ENCODE data around the gene PDZD2. TPM values are rescaled to one million over a fixed set of nuclear protein-coding genes. Genes with fewer than 3 reads are reported as not detected.
"Not testable (repeated sequence)": the region's sequence is repeated elsewhere in the genome, so short reads cannot be mapped to it uniquely, and the experiment has no call there.

PDZD2 gene
- polyA plus RNA-seq, 6 donors from 2014 or later, result 0.05 to 0.24 (median 0.06) TPM; not detected in 1

DNA sequence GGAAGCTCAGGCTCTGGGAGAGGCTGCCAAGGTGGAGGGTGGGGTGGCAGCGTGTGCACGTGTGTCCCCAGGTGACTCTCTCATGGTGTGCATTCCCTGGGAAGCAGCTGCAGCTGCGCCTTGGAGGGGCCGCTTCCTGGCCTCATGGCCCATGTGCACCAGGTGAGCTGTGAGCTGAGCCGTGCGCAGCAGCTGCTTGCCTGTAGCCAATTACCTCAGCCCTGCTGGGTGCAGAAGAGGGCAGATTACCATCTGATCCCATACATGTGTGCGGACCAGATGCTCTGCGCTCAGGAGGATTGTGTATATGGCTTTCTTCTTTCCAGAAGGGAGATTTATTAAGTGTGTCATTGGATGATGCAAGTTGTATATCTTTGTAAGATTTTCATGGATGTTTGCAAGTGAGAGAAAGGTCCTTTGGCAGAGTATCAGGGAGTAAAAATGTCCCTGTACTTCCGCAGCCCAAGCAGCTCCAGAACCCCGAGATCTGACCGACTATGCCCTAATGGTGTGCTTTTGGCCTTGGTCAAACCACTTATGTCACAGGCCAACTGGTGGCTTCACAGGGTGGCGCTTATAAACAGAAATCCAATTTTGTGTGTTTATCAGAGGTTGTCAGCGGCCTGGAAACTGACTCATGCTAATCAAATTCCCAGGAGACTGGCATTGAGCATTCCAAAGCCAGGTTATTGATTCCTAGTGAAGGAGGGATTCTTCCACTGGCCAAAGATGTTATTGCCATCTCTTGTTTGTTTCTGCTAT, 305.9 kb downstream of the PDZD2 start:
- no peaks in the 10 kb centered on the region for H3K27me3 Mint-ChIP-seq
- ATAC-seq (ENCODE audit: low read depth in 2 of 2), result no peak
- no peak overlapping the region for H3K27ac Mint-ChIP-seq
- peaks cover 0 to 2% (median 0%) of the 10 kb centered on the region in 7 donors for H3K9me3 Mint-ChIP-seq
- no peaks in the 10 kb centered on the region for H3K4me1 Mint-ChIP-seq
- no peak for DNase-seq
- H3K4me3 Mint-ChIP-seq, result peak overlapping the region in 1 of 8 donors; percentile 29
- no peaks in the 10 kb centered on the region for H3K36me3 Mint-ChIP-seq

DNA sequence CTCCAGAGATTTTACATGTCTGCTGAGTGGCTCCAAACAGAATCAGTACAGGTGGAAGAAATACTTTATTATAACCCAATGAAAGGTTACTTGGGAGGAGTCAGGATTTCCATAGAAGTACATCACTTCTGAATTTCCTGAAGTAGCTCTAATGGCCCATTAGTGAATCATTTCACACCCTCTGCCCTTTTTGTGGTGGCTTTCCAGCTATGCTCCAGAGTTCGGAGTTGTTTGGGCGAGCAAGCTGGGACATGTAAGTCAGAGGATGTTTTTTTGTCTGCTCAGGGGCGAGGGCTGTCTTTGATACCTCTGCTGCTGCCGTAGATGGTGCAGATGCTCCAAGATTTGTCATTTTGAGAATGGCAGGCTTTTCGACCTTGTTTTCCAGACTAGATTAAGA, 309.1 kb downstream of the PDZD2 start:
- H3K4me3 Mint-ChIP-seq, result no peak overlapping the region

DNA sequence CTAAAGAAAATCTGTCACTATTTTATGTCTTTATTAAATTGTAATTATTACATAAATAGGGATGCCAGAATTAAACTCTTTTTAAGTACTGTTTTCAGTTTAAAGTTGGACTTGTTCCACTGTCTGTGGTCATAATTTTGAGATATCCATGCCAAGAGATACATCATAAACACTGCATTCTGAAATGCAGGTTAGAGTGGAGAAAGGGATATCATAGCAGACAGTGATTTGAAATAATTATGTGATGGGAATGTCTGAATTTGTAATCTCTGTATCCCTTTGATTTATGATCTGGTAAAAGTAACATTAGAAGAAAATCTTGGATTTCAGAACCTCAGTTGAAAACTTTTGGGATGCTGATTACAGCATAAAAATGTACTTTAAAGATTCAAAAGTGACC, 313.1 kb downstream of the PDZD2 start:
- DNase-seq (no peak), ATAC-seq (ENCODE audit: low read depth in 2 of 2) (no peak)
- Mint-ChIP-seq H3K27ac (no peak overlapping the region), H3K36me3 (no peaks in the 10 kb centered on the region), H3K4me1 (no peaks in the 10 kb centered on the region), H3K9me3 (peaks cover 0 to 15% (median 2%) of the 10 kb centered on the region in 7 donors), H3K4me3 (no peak overlapping the region), H3K27me3 (peaks cover 0 to 4% (median 0%) of the 10 kb centered on the region in 3 donors)

More for the DNA sequence above, 309.1 kb downstream of the PDZD2 start:
- H3K4me1 Mint-ChIP-seq, result no peaks in the 10 kb centered on the region
- peak overlapping the region in 1 of 6 donors; percentile 42 for H3K27ac Mint-ChIP-seq
- DNase-seq (no peak), ATAC-seq (ENCODE audit: low read depth in 2 of 2) (no peak)
- no peaks in the 10 kb centered on the region for H3K36me3 Mint-ChIP-seq
- H3K27me3 Mint-ChIP-seq, result no peaks in the 10 kb centered on the region
- peaks cover 0 to 13% (median 2%) of the 10 kb centered on the region in 7 donors for H3K9me3 Mint-ChIP-seq

DNA sequence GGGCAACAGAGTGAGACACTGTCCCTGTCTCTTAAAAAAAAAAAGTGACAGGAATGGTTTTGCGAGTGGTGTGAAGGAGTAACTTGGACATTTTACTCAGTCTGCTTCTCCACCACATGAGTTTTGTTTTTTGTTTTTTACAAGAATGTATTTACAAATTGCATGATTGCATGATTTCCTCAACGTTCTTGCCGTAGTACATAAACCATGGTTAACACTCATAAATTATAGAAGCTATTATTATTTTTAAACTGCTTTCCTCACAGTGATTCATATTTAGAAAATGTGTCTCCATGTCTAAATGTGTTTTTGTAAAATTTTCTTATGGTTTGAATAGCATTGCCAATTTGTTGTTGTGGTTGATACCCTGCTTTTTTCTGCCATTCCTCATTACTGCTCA, 315.2 kb downstream of the PDZD2 start:
- ATAC-seq (ENCODE audit: low read depth in 2 of 2) (no peak), DNase-seq (no peak)
- H3K27me3 Mint-ChIP-seq, result peaks cover 0 to 4% (median 0%) of the 10 kb centered on the region in 3 donors

DNA sequence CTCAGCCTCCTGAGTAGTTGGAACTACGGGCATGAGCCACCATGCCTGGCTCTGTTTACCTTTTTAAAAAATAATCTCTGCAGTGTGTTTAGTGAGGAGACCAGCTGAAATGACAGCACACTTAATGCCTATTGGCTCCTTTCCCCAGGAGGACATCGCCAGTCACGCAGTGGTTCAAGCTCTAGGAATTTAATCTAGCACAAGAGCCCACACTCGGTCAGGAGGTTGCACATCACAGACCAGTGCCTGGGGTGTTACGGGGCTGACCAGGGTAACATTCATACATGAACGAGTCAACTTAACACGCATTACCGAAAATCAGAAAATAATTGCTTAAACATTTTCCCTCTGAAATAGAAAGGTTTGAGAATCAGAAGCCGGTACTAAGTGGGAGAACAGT, 318.2 kb downstream of the PDZD2 start:
- ATAC-seq (ENCODE audit: low read depth in 2 of 2), result no peak
- H3K4me3 Mint-ChIP-seq, result no peak overlapping the region
- H3K9me3 Mint-ChIP-seq, result peaks cover 0 to 8% (median 0%) of the 10 kb centered on the region in 7 donors
- H3K4me1 Mint-ChIP-seq, result no peaks in the 10 kb centered on the region
- no peaks in the 10 kb centered on the region for H3K36me3 Mint-ChIP-seq
- no peak for DNase-seq
- no peak overlapping the region for H3K27ac Mint-ChIP-seq
- peaks cover 0 to 8% (median 0%) of the 10 kb centered on the region in 3 donors for H3K27me3 Mint-ChIP-seq

More for the DNA sequence above, 315.2 kb downstream of the PDZD2 start:
- H3K9me3 Mint-ChIP-seq, result peaks cover 0 to 15% (median 2%) of the 10 kb centered on the region in 7 donors
- H3K4me1 Mint-ChIP-seq, result no peaks in the 10 kb centered on the region
- H3K36me3 Mint-ChIP-seq, result no peaks in the 10 kb centered on the region
- H3K27ac Mint-ChIP-seq, result no peak overlapping the region
- H3K4me3 Mint-ChIP-seq, result no peak overlapping the region

DNA sequence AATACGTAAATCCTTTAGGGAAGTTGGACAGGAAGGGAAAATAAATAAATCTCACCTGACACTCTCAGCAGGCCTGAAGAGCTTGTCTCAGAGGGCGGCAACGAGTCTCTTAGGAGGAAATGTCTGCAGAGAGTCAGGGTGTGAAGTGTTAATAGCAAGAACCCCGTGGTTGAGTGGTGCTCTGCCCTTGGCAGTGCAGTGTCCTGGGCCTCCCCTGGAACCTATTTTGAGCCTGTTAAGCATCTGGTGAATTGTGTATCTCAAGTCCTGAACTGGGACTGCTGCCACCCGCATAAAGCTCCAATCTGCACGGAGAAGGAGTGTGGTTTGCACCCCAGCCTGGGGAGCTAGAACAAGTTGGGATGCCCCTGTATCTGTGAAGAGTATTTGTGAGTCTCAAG, 323.4 kb downstream of the PDZD2 start:
- Mint-ChIP-seq H3K4me1 (no peaks in the 10 kb centered on the region), H3K27ac (peak overlapping the region in 1 of 6 donors; percentile 7), H3K4me3 (no peak overlapping the region), H3K36me3 (no peaks in the 10 kb centered on the region), H3K9me3 (peaks cover 0 to 5% (median 3%) of the 10 kb centered on the region in 7 donors), H3K27me3 (peaks cover 0 to 11% (median 11%) of the 10 kb centered on the region in 3 donors)
- DNase-seq (no peak), ATAC-seq (ENCODE audit: low read depth in 2 of 2) (no peak)

DNA sequence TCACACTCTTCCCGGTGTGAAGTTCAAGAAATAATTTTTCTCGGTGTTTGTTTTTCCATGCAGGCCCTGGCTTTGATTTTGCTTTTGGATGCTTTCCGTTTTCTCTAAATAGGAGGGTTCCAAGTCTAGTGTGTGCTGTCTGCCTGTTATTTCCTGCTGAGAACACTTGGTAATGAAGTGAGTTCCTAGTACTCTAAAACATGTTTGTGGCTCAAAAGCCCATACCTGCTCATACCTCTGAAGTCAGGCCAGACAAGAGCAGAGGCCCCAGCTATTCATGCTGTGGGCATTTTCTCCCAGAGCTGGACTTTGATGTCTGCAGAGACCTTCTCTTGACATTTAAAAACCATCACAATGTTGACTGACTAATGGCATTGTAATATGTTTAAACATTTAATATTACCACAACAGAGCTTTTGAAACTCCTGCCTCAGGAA, 324.0 kb downstream of the PDZD2 start:
- DNase-seq (no peak), ATAC-seq (ENCODE audit: low read depth in 2 of 2) (no peak)
- Mint-ChIP-seq H3K36me3 (no peaks in the 10 kb centered on the region), H3K27ac (no peak overlapping the region), H3K27me3 (peaks cover 0 to 11% (median 11%) of the 10 kb centered on the region in 3 donors), H3K4me3 (no peak overlapping the region), H3K9me3 (peaks cover 0 to 5% (median 4%) of the 10 kb centered on the region in 7 donors), H3K4me1 (no peaks in the 10 kb centered on the region)

DNA sequence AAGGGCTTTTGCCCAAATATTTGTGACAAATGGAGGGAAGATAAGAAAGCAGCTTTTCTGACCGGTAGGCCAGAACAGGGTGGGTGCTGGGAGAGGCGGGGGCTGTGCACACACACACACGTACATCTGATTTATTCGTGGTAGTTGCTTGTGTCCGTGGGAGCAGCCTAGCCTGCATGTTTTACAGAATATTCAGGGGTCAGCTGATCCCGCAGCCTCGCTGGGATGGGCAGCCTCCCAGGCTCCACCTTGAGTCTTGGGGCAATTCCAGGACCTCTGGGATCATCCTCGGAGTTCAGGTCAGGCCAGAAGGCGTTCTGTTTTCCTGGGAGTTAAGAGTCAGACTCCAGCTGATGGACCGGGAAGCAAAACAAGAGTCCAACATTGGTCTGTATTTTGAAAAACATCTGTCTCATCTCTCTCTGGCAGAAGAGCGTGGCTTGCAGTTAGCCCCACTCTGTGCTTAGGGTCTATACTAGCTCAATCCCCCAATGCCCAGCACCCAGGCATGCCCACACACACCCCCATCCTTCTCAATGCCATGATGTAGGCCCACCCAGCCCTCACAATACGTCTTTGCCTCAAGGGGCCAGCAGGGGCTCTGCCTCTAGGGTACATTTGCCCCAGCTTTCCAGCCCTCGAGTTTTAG, 324.6 kb downstream of the PDZD2 start:
- no peak overlapping the region for H3K27ac Mint-ChIP-seq
- H3K27me3 Mint-ChIP-seq, result peaks cover 0 to 11% (median 11%) of the 10 kb centered on the region in 3 donors
- no peak overlapping the region for H3K4me3 Mint-ChIP-seq
- no peaks in the 10 kb centered on the region for H3K36me3 Mint-ChIP-seq
- peaks cover 0 to 5% (median 4%) of the 10 kb centered on the region in 7 donors for H3K9me3 Mint-ChIP-seq
- no peaks in the 10 kb centered on the region for H3K4me1 Mint-ChIP-seq
- DNase-seq (no peak), ATAC-seq (ENCODE audit: low read depth in 2 of 2) (no peak)

DNA sequence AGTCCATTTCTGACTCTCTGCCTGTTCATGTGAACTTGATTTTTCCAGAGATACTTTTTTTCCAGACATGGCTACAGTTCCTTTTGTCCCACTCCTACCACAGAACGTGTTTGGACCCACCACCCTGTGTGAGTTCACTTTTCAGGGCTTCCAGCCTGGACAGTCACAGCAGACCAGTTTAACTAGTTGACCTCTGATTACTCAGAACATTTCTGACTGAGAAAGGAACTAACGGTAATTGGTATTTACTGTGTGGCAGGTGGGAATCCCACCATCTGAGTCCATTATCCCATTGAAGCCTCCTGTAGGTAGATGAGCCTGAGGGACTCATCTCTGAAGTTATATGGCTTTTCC, 325.1 kb downstream of the PDZD2 start:
- Mint-ChIP-seq H3K9me3 (peaks cover 0 to 9% (median 5%) of the 10 kb centered on the region in 7 donors), H3K4me1 (no peaks in the 10 kb centered on the region), H3K4me3 (no peak overlapping the region), H3K36me3 (no peaks in the 10 kb centered on the region), H3K27me3 (peaks cover 0 to 11% (median 11%) of the 10 kb centered on the region in 3 donors), H3K27ac (no peak overlapping the region)
- DNase-seq, result no peak
- ATAC-seq (ENCODE audit: low read depth in 2 of 2), result no peak

DNA sequence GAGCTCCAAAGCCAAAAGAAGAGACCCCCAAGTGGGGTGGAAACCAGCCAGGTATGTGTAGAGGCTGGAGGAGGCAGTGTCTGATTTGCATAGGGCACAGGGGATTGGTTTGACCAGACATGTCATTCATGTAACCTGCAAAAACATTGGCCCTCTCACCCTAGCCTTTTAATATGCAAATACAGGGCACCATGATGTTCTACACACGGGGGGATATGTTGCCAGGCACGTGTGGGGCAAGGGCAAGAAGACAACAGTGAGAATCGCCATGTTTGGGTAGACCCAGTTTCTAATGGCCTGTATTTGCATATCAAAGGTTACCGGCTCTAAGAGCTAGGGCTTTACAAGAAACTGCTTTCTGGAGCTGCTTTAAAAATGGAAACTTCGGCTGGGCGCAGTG, 326.3 kb downstream of the PDZD2 start:
- no peak for ATAC-seq (ENCODE audit: low read depth in 2 of 2)
- peaks cover 0 to 11% (median 6%) of the 10 kb centered on the region in 3 donors for H3K27me3 Mint-ChIP-seq

DNA sequence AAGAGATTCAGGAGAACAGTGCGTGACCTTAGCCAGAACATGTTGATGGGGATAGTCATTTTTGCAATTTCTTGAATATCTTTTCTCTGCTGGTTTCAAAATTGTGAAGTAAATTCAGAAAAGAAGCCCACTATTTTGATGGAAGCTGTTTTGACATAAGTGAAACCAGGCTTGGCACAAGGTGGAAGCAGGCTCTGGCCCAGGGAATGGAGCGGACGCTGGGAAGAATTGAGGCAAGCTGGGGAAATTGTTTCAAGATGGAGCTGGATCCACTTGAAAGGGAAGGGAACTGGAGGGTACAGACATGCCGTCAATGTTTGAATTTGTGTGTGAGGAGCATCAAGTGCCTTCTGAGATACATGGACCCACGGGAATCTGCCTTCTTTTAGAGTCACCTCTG, 328.0 kb downstream of the PDZD2 start:
- no peaks in the 10 kb centered on the region for H3K4me1 Mint-ChIP-seq
- H3K27me3 Mint-ChIP-seq, result peaks cover 0 to 11% (median 6%) of the 10 kb centered on the region in 3 donors
- ATAC-seq (ENCODE audit: low read depth in 2 of 2) (no peak), DNase-seq (no peak)
- H3K9me3 Mint-ChIP-seq, result peaks cover 0 to 9% (median 3%) of the 10 kb centered on the region in 7 donors
- H3K4me3 Mint-ChIP-seq, result no peak overlapping the region
- no peaks in the 10 kb centered on the region for H3K36me3 Mint-ChIP-seq
- no peak overlapping the region for H3K27ac Mint-ChIP-seq

More for the DNA sequence above, 326.3 kb downstream of the PDZD2 start:
- H3K36me3 Mint-ChIP-seq, result no peaks in the 10 kb centered on the region
- H3K4me1 Mint-ChIP-seq, result no peaks in the 10 kb centered on the region
- H3K27ac Mint-ChIP-seq, result no peak overlapping the region
- H3K4me3 Mint-ChIP-seq, result no peak overlapping the region
- DNase-seq, result no peak
- H3K9me3 Mint-ChIP-seq, result peaks cover 0 to 9% (median 5%) of the 10 kb centered on the region in 7 donors

DNA sequence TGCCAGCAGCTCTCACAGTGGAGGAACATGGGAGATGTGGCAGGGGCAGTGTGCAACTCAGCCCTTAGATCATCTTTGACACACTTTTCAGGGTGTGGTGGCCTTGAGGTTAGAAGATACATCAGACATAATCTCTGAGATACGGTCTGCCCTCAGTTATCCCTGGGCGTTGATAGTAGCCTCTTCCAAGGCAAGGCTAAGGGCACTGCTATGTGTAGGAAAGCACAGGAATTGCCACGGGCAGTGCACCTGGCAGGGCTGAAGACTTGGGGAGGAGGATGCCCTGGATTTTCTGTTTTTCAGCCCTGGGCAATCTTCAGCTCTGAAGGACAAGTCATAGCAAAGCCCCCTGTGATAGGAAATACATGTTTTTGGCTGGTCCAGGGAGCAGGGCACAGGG, 328.5 kb downstream of the PDZD2 start:
- Mint-ChIP-seq H3K36me3 (no peaks in the 10 kb centered on the region), H3K27me3 (peaks cover 0 to 11% (median 6%) of the 10 kb centered on the region in 3 donors), H3K4me3 (no peak overlapping the region), H3K27ac (no peak overlapping the region), H3K4me1 (no peaks in the 10 kb centered on the region), H3K9me3 (peaks cover 0 to 9% (median 3%) of the 10 kb centered on the region in 7 donors)
- DNase-seq (no peak), ATAC-seq (ENCODE audit: low read depth in 2 of 2) (no peak)

DNA sequence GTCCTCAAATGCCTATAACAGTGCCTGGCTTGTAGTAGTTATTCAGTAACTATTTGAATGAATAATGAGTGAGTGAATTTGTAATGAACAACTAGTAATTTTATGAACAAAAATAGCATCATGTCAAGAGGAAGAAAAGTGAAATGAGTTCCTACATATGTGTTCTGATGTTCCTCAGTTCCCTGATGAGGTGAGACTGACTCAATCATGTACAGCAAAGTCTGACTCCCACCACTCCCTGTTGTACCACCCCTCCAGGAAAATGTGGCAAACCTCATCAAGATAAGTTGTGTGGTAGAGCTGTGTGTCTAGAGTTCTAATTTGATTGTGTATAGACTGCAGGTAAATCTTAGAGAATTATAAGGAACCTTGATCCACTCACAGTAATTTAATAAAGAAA, 333.6 kb downstream of the PDZD2 start:
- H3K4me3 Mint-ChIP-seq, result no peak overlapping the region
- H3K9me3 Mint-ChIP-seq, result peaks cover 0 to 11% (median 3%) of the 10 kb centered on the region in 7 donors
- H3K36me3 Mint-ChIP-seq, result no peaks in the 10 kb centered on the region
- no peak overlapping the region for H3K27ac Mint-ChIP-seq
- no peak for DNase-seq
- ATAC-seq (ENCODE audit: low read depth in 2 of 2), result no peak
- no peaks in the 10 kb centered on the region for H3K27me3 Mint-ChIP-seq
- H3K4me1 Mint-ChIP-seq, result no peaks in the 10 kb centered on the region

DNA sequence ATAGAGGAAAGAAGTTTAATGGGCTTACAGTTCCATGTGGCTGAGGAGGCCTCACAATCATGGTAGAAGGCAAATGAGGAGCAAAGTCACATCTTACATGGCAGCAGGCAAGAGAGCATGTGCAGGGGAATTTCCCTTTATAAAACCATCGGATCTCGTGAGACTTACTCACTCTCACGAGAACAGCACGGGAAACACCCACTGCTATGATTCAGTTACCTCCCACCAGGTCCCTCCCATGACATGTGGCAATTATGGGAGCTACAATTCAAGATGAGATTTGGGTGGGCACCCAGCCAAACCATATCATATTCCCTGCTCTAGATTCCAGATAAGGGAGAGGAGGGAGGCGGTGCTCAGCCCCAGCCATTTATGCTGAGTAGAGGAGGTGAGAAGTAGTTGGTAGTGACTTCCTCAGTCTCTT, 336.3 kb downstream of the PDZD2 start:
- not testable (repeated sequence) for H3K27ac Mint-ChIP-seq; ATAC-seq (ENCODE audit: low read depth in 2 of 2); H3K4me1 Mint-ChIP-seq; H3K9me3 Mint-ChIP-seq; DNase-seq; H3K4me3 Mint-ChIP-seq; H3K36me3 Mint-ChIP-seq; H3K27me3 Mint-ChIP-seq
